Activated CD8-positive, alpha-beta memory T cell treated with anti-CD3 and anti-CD28 coated beads, Interleukin-2, amount 50 U/mL, for 1 hour (primary cell): Measurements from ENCODE around the gene LPIN3.
"Not testable (repeated sequence)": the region's sequence is repeated elsewhere in the genome, so short reads cannot be mapped to it uniquely, and the experiment has no call there.

Experiments
- DNase-seq: peaks from one replicate; pipeline ENCODE4 v3.0.0-alpha.2; 2020; ENCODE audit errors: extremely low read depth

LPIN3 gene

GRCh38 chr20:41340327-41341055 lies at the start of gene LPIN3:
Gene LPIN3 (plus strand): TSS chr20:41340821. CDS start chr20:41345804, 4,983 bp downstream.
- no peak for DNase-seq

GRCh38 chr20:41293269-41294037 lies 47.2 kb upstream of the LPIN3 start:
- DNase-seq = no peak

- DNase-seq = no peak
Measured at GRCh38 chr20:41299899-41300298, 40.7 kb upstream of the LPIN3 start.

- no peak for DNase-seq
Measured at GRCh38 chr20:41300383-41300782, 40.2 kb upstream of the LPIN3 start.

GRCh38 chr20:41300886-41301285 lies 39.7 kb upstream of the LPIN3 start:
- DNase-seq = no peak

DNA sequence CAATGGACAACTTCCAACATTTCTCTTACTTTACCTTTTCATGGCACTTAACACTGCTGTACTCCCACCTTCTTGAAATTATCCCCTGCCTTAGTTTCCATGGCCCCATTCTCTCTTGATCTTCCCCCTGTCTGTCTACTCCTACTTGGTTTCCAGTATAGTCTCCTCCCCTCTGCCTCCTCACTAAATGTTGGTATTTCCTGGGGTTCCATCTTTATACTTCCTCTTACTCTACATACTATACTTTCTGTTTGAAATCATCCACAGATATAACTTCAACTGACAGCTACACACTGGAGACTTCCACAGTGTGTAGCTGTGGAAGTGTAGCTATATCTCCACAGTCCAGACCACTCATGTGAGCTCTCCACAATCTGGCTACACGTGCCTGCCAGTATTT lies 36.6 kb upstream of the LPIN3 start:
- DNase-seq = no peak

DNA sequence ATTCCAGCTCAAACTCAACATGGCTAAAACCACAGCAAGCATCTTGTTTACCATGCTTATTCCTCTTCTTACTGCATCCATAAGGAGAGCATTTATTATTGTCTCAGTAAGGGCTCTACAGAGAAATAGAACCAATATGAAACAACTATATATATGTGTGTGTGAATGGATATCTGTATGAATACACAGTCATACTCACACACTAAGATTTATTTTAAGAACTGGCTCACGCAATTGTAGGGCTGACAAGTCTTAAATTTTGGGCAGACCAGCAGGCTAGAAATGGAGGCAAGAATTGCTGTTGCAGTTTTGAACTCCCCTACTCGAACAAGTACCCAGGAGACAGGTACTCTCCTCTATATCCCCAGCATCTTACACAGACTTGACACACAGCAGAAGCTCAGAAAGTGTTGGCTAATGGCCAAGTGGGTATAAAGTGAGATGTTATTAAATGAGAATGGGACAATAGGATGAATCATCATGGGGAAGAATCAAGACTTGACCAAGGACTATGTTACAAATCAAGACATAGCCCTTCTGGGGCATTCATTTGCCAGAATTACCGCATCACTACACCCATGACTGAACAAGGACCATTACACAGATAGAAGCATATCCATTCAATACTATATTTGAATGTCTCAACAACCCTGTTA lies 36.1 kb upstream of the LPIN3 start:
- no peak for DNase-seq

DNA sequence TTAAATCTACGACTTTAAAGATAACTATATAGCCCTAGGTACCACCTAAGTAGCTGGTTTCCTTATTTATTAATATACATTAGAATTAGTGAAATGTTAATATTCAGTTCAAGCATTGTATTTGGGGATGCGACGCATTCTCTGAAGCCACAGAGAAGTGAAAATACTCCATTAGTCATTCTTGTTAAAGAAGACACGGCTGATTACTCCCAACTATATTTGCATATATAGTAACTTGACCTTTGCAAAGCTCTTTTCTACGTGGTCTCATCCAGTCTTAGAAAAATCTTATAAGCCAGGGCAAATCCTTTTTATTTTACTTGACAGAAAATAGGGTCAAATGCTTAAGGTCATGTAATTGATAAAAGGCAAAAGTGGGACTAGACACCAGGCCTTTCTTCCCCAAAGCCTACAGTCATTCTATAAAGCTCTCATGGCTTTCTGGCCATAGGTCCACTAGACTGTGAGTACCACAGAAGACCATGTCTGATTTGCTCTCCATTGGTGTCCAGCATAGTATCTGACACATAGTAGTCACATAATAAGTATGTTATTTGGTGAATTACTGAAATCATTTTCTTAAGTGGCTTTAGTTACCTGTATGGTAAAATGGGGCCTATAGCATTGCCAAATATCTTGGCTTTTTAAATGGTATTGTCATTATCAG lies 34.4 kb upstream of the LPIN3 start:
- no peak for DNase-seq

DNA sequence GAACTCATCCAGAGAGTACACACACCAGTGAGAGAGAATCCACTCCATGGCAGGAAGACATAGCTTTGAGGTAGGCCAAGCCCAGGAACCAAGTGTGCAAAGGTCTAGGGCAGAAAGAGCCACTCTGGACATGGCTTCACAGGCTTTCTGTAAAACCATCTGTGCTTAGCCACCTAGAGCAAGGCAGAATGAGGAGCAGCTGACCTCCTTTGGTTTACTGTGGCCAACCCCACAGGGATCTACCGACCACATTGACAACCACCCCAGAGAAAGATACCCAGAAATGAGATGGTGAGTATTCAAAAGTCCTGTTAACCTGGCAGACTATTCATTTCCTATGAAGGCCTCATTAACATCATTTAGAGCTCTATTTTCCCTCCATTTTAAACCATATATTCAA lies 33.6 kb upstream of the LPIN3 start:
- DNase-seq = no peak

GRCh38 chr20:41308290-41308711 lies 32.3 kb upstream of the LPIN3 start:
- no peak for DNase-seq

DNA sequence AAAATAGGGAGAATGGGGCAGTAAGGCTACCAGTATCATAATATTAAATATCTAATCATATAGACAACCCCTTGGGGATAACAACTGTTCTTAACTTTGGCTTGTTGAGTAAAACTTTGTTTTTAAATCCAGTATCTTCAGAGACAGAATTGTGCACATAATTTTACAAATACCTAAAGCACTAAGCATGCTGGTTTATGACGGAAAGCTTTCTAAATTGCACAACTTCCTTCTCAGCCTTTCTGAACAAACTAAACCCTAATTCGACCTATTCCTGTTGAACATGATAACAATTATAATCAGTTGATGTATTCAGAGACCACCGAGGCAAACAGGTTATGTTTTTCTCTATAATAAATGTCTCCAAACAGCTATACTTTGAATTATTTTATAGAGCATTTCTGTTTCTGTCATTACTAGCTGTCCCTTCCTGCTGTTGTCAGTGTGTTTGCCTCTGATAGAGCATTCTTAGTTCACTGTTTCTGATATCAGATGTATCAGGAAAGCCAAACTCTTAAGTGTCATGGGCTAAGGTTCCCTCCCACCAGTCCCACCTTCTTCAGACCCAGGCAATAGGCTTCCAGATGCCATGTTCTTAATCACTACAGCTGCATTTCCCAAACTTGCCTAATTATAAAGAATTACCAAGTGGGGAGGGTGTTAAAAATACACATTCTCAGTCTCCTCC lies 31.8 kb upstream of the LPIN3 start:
- no peak for DNase-seq

GRCh38 chr20:41309817-41310216 lies 30.8 kb upstream of the LPIN3 start:
- no peak for DNase-seq

- not testable (repeated sequence) for DNase-seq
Measured at GRCh38 chr20:41312009-41312408, 28.6 kb upstream of the LPIN3 start.

GRCh38 chr20:41314386-41314785 lies 26.2 kb upstream of the LPIN3 start:
- DNase-seq = no peak

- no peak for DNase-seq
Measured at GRCh38 chr20:41316051-41316450, 24.6 kb upstream of the LPIN3 start.

- peak; percentile 17 for DNase-seq
Measured at GRCh38 chr20:41316602-41317545, 23.7 kb upstream of the LPIN3 start.

DNA sequence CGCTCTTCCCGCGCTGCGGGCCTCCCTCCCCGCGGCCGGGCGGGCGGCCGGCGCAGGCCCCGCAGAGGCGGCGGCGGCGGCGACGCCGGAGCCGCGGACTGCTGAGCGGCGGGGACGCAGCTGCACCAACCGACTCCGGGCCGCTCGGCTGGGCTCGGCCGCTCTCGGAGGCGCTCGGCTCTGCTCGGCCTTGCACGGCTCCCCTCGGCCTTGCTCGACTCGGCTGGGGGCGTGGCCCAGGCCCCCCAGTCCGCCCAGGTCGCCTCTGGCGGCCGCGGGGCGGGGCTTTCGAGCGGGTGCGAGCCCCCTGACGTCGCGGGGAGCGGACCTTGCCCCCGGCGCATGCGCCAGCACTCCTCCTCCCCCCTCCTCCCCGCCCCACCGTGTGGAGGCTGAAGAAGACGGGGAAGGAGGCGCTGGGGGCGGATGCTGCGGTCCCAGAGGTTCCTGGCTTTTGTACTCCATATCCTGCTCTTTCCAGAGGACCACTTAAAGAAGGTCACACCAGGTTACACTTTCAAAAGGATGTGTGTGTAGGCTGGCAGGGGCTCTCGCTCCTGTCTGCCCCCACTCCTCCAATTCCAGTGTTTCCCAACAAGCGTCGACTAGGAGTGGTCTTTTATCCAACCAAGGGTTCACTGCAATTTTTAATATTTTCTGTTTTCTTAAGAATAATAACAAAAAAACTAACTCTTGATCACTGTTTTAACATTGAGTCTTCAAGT lies 22.9 kb upstream of the LPIN3 start, which contains the start of gene ZHX3:
ZHX3 (minus strand) TSS at position 186 of the 725 bp plus-strand sequence. CDS start 112,815 bp downstream, outside the sequence.
- DNase-seq = peak; percentile 81

GRCh38 chr20:41318271-41318649 lies 22.4 kb upstream of the LPIN3 start:
- DNase-seq = no peak

DNA sequence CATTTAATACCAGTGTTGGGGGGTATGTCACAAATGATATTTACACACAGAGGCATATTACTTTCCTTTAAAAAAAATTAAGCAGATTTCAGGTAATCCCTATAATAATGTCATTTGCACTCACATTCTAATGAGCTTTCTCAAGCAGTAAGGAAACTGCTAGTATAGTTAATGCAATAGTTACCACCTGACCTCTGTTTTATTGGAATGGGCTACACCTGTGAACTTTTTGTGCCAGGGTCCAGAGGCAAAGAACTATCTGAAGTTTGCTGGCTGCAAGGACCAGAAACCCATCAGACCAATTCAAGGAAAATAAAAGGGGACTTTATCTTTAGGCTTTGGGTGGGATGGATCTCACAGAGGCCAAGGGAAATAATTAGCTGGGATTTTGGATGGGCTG lies 20.2 kb upstream of the LPIN3 start:
- DNase-seq = no peak

DNA sequence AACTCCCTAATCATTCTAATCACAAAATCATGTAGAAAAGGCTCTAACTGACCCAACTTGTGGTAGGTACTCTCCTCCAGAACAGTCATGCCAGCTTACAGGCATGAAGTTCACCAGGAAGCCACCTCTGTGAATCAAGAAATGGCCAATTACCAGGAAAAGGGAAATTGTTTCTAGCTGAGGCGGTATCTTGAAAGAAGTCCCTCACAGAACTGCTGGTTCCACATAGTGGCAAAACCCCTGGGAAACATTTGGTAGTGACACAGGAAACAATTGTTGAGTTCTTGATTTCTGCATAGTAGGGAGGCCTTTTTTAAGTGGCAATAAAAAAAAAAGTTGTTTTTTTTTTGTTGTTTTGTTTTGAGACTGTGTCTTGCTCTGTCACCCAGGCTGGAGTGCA lies 19.6 kb upstream of the LPIN3 start:
- no peak for DNase-seq
